OCI-LY1 (cell line): Measurements from ENCODE around the gene RCAN3.

Experiments
- CTCF ChIP-seq: fragments of 200-600 bp; sonication (generic), shearing (Covaris generic); IDR thresholded peaks from 2 replicates; pipeline ENCODE4 v1.5.1; 2017; ENCODE audit warnings: mild to moderate bottlenecking, antibody characterized with exemption, low read length, moderate library complexity, mixed read lengths
- EZH2 ChIP-seq: fragments of 200-600 bp; sonication (generic), shearing (Covaris generic); IDR thresholded peaks from 2 replicates; pipeline ENCODE4 v1.8.0; 2017; ENCODE audit warnings: borderline replicate concordance, mixed run types, mild to moderate bottlenecking, antibody characterized with exemption, low read length, moderate library complexity, mixed read lengths

DNA sequence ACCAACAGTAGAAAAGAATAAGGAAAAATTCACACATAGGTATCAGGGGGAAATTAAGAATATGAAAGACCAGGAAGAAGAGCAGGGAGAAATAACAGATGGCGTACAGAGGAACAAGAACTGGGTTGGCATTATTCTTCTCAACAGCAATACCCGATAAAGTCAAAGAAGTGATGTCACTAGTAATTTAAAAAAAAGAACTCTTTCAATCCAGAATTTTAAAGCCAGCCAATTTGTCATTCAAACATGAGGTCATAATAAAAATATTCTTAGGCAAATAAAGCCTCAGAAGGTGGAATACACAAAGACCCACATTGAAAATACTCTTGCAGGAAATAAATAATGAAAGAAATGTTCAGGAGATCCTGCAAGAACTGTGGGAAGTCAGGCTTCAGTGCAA lies 62.1 kb downstream of the RCAN3 start:
- no peak for TF ChIP-seq CTCF
- TF ChIP-seq EZH2 = no peak
